Adrenal gland (tissue), 5 donors: ENCODE measurements around the gene HNRNPA3.

Source experiments
- POLR2A ChIP-seq, 2 donors: fragments of 450-650 bp; IDR thresholded peaks; one replicate each; pipeline ENCODE4 v1.6.1; 2017; ENCODE audit warnings: antibody characterized with exemption in 2 of 2, mild to moderate bottlenecking in 2 of 2, moderate library complexity in 1 of 2
- TF ChIP-seq, protein P1 (sequence below), 6 experiments: fragments of 450-650 bp in 4 of 6; fragments of 200-600 bp in 2 of 6; sonication (generic) in 1 of 6; IDR thresholded peaks; 1 replicate in 5 of 6; 2 replicates in 1 of 6; pipeline versions ENCODE4 v1.5.1 to v1.8.0; 2016 to 2021; ENCODE audit warnings: antibody characterized with exemption in 6 of 6, mild to moderate bottlenecking in 2 of 6, moderate library complexity in 1 of 6
- donor health status: DM: no; HTN: no; CAD: no.

DNA sequence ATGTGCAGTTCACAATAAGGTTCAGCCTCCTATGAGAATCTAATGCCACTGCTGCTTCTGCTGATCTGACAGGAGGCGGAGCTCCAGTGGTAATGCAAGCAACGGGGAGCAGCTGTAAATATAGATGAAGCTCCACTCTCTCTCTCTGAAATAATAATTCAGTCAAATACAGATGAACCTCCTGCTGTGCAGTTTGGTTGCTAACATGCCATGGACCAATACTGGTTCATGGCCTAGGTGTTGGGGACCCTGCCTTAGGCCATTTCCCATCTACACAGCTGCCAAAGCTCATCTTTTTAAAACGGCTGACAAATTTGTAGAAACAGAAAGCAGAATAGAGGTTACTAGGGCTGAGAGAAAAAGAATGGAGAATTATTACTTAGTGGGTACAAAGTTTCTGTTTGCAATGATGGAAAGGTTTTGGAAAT, 10.7 kb upstream of the HNRNPA3 start:
- TF ChIP-seq, protein P1, sequence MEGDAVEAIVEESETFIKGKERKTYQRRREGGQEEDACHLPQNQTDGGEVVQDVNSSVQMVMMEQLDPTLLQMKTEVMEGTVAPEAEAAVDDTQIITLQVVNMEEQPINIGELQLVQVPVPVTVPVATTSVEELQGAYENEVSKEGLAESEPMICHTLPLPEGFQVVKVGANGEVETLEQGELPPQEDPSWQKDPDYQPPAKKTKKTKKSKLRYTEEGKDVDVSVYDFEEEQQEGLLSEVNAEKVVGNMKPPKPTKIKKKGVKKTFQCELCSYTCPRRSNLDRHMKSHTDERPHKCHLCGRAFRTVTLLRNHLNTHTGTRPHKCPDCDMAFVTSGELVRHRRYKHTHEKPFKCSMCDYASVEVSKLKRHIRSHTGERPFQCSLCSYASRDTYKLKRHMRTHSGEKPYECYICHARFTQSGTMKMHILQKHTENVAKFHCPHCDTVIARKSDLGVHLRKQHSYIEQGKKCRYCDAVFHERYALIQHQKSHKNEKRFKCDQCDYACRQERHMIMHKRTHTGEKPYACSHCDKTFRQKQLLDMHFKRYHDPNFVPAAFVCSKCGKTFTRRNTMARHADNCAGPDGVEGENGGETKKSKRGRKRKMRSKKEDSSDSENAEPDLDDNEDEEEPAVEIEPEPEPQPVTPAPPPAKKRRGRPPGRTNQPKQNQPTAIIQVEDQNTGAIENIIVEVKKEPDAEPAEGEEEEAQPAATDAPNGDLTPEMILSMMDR (IDR thresholded peaks at IDR 0.05), result no peak
- TF ChIP-seq POLR2A (IDR thresholded peaks at IDR 0.05), result no peak
